ENCODE results near the gene EPM2A.
"Not testable (repeated sequence)": the region's sequence is repeated elsewhere in the genome, so short reads cannot be mapped to it uniquely, and the experiment has no call there.

The EPM2A gene

GRCh38 chr6:145728444-145729385, 6.6 kb downstream of the EPM2A start:
- no peak for DNase-seq

DNA sequence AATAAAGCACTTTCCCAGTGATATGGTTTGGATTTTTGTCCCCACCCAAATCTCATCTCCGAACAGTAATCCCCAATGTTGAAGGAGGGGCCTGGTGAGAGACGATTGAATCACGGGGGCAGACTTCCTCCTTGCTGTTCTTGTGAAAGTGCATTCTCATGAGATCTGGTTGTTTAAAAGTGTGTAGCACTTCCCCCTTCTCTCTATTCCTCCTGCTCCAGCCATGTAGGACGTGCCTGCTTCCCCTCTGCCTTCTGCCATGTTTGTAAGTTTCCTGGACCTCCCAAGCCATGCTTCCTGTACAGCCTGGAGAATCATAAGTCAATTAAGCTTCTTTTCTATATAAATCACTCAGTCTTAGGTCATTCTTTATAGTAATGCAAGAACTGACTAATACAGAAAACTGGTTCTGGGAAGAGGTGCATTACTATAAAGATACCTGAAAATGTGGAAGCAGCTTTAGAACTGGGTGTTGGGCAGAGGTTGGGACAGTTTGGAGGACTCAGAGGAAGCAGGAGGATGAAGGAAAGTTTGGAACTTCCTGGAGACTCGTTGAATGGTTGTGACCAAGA, 7.4 kb downstream of the EPM2A start:
- no peak for DNase-seq

DNA sequence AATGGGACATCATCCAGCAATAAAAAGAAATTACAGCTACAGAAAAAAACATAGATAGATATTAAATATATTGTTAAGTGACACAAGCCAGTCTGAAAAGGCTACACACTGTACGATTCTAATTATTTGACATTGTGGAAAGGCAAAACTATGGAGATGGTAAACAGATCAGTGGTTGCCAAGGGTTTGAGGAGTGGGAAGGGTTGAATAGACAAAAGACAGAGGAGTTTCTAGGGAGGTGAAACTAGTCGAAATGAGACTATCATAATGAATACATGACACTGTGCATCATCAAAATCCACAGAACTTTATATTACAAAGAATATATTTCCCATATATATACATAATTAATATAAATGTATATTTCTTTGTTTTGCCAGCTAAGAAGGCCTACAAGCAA, 9.8 kb downstream of the EPM2A start:
- no peak for DNase-seq

DNA sequence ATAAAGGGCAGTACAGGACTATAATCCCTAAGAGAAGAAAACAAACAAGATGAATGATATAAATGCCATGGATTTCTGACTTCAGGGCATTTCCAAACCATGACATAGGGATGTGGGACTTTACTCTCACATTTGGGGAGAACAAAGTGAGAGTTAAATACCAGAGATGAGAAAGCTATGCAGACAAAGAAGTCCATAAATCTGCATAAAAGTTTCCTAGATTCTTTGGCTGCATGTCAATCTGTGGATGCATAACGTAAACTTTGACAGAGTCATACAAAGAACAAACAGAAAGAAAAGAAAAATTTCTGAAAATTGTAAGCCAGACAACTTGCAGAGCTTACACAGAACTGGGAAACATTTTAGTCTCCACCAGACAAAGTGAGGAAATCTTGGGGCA, 11.7 kb downstream of the EPM2A start:
- DNase-seq: no peak

DNA sequence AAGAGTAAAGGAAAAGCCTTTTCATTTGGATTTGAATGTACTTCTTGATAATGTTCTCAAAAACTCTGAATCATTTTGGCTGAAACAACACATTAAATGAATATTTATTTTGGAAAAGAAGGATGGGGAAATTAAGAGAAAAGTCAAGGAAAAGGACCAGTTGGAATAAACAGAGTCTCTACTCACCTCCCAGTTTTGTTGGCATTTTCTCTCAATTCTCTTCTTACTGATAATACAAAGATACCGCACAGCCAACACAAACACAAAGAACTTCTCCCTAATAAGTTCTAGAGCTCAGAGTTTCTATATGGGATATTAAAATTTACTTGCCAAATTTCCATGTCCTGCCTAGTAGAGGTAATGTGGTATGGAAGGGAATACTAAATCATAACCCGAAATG, 13.1 kb downstream of the EPM2A start:
- DNase-seq: no peak

DNA sequence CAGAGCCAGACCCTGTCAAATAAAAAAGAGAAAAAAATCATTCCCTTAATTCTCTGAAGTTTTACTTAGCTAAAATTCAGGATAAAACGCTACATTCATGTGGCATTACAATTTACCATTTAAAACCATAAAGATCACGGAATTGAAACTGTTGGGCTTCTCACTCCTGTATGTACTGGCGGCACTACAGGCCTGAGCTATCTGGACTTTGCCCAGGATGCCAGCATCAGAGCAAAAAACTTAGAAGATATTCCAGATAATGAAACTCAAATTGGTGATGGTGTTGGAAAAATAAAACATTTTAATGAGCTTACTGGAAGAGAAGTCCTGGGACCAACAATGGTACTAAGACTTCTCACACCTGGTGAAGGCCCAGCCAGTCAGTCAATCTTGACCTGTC, 14.2 kb downstream of the EPM2A start:
- no peak for DNase-seq

- no peak for DNase-seq
These were observed 19.9 kb downstream of the EPM2A start for GRCh38 chr6:145715426-145715825.

GRCh38 chr6:145714731-145715130, 20.6 kb downstream of the EPM2A start:
- no peak for DNase-seq

DNA sequence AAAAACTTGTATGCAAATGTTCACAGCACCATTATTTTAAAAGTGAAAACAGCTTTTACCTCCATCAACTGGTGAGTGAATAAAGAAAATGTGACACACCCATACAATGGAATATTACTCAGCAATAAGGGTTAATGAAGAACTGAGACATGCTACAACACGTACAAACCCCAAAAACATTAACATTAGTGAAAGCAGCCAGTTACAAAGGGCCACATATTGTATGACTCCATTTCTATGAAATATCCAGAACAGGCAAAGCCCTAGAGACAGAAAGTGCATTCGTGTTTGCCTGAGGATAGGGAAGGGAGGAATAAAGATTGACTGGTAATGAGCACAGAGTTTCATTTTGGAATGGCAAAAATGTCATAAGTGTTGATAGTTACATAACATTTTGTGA, 21.5 kb downstream of the EPM2A start:
- no peak for DNase-seq

DNA sequence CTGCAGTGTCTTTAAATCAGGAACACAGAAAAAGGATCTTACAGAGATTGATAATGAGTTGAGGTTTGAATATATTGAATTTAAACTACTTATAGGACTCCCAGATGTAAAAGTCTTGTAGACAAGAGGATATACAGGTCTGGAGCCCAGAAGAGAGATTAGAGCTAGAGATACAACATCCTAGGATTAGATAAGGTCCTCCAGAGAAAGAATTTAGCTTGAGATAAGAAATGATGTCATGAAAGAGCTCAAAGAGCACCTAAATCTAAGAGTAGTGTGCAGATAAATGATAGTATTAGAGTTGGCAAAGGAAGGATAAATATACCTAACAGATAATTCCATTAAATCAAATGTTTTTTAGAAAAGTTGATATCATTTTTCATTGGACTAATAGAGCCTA, 23.9 kb downstream of the EPM2A start:
- no peak for DNase-seq

GRCh38 chr6:145707397-145707796, 27.9 kb downstream of the EPM2A start:
- no peak for DNase-seq

DNA sequence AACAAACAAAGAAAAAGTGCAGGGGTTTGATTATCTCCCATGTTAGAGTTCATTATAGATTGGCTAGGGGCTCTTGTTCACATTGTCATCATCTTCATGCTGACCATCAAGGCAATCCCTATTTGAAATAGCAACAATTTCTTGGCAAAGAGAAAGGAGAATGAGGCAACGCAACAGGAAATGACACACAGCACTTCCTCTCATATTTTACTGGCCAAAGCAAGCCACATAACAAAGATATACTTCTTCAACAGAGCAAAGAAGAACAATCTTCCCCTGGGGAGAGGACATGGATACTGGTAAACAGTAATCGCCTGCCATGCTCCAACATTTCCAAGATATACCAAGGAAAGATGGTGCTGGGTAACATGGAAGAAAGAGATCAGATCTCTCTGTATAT, 29.8 kb downstream of the EPM2A start:
- DNase-seq: peak; percentile 71

DNA sequence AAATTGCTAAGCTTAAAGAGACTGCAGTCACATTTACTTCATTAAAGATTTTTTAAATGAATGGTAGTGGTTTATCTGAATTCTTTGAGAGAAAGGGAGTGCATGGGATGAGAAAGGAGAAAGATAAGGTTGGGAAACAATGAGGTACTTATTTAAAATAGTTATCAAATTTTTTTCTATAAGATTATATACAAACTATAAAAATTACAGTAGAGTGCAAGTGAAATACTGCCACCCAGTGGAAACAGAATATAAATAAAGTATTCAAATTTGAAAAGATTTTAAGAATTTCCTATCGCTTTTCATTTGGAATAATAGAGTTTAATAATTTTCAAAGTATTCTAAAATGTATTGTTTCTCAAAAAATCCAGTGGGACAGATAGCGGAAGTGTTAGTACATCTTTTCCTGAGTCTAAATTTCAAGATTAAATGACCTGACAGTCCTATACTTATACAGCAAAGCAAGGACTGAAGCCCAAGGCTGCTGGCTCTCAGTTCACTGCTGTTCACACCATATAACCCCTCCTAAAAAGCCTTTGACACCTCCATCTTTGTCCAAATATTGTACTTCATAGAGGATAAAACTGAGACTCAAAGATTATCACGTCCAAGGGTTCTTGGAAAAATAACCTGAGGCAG, 31.1 kb downstream of the EPM2A start:
- no peak for DNase-seq

- no peak for DNase-seq
These were observed 35.9 kb downstream of the EPM2A start for GRCh38 chr6:145699462-145699861.

DNA sequence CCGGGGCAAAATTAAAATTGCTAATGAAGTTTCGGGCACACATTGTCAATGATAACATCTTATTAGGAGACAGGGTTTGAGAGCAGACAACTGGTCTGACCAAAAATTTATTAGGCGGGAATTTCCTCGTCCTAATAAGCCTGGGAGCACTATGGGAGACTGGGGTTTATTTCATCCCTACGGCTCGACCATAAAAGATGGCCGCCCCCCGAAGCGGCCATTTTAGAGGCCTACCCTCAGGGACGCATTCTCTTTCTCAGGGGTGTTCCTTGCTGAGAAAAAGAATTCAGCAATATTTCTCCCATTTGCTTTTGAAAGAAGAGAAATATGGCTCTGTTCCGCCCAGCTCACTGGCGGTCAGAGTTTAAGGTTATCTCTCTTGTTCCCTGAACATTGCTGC, 37.9 kb downstream of the EPM2A start:
- not testable (repeated sequence) for DNase-seq

DNA sequence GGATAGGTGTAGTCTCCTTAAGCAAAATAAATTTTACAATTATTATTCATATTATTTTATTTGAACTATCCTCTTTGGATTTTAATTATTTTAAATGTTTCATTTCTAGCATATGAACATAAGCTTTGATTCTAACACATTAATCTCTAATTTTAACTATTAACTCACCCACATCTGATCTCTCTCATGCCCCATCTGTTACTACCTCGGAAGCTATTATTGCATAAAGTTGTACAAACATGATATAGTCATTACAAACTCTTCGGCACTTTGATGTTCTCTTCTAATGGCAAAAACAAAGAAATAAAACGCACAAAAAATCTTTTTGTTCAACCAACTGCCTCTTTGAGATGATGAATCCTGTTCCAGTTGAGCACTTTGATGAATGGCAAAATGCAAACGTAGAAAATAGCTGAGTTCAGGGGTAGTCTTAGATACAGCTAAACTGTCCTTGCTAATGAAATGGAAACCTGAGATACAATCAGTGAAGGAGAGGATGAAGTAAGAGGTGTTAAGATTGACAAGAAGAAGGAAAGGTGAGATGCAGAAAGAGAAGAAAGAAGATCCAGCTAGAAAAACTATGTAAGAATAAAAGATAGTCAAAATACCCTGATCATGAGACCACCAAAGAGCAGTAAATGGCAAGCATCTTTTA, 41.1 kb downstream of the EPM2A start:
- DNase-seq: no peak

- no peak for DNase-seq
These were observed 44.4 kb downstream of the EPM2A start for GRCh38 chr6:145690969-145691368.

DNA sequence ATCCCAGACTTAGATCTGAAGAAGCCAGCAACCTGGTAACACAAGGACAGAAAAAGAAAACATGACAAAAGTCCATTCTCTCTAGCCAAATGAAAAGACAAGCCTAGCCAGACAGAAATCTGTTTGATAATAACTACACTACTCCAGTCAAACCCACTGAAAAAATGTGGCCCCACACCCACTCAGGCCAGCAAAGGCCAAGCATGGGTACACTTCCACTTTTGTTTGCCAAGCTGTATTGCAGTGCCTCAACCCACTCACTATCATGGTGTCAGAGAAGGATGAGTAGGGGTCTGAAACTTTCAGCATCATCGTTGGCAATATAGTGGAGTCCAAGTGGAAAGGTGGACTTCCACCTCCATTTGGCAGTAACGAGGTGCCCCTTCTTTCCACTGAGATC, 45.8 kb downstream of the EPM2A start:
- DNase-seq: no peak

DNA sequence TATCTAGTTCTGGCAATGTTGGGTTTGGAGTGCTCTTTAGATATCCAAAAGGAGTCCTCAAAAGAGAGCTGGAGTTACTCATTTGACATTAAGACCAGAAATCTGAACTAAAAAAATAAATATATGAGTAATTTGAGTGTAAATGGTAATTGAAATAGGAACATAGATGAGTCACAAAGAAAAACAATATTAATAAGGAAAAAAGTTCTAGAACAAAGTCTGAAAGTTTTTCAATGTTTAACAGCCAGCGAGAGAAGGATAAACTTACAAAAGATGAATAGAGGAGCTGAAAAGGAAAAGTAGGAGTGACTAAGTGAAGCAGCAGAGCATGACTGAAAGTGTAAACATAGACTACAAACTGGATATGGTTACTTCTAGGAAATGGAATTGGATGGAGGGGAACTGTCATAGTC, 46.8 kb downstream of the EPM2A start:
- DNase-seq: no peak

DNA sequence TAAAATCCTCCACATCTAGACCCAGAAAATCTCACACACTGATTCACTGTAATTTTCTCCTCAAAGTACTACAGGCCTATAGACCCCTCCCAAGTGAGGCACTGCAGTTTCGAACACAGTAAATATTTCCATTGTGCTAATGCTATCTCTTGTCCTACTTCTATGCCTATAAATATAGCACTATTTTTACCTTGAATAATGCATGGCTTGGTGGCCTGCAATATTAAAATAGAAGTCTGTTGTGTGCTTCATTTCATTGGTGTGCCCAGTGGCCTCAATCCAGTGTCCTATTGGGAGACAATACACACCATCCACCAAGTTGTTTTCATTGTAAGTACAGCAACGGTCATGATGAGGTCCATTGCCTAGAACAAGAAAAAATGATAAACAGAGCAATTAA, 49.4 kb downstream of the EPM2A start:
- DNase-seq: no peak

DNA sequence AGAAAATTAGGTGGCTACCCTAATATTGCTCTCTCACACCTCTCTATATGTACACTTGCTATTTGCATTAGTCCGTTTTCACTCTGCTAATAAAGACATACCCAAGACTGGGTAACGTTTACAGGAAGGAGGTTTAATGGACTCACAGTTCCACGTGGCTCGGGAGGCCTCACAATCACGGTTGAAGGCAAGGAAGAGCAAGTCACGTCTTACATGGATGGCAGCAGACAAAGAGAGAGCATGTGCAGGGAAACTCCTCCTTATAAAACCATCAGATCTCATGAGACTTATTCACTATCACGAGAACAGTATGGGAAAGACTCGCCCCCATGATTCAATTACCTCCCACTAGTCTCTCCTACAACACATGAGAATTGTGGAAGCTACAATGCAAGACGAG, 53.4 kb downstream of the EPM2A start:
- no peak for DNase-seq

DNA sequence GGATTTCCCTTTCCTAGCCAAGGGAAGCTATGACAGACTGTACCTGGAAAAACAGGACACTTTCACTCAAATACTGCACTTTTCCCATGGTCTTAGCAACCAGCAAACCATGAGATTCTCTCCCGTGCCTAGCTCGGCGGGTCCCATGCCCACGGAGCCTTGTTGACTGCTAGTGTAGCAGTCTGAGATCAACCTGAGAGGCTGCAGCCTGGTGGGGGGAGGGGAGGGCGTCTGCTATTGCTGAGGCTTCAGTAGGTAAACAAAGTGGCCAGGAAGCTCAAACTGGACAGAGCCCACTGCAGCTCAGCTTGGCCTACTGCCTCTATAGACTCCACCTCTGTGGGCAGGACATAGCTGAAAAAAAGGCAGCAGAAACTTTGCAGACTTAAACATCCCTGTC, 61.8 kb downstream of the EPM2A start:
- DNase-seq: no peak

GRCh38 chr6:145670311-145670710, 65.0 kb downstream of the EPM2A start:
- DNase-seq: no peak

DNA sequence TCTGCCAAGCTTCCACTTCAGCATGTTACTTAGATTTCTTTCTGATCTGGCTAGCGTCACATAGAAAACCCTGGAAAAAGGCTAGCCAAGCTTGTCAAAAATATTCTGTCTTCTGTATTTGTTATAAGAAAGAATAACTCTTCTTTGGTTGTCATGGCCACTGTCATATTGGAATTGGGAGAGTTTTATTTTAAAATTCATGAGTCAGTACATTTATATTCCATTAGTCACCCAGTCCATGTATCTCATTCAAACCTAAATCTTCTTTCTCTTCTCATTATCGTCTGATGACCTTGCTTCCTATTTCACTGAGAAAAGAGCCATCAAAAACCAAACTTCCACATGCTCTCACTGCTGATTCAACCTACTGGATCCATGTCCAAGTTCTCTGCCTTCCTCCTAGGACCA, 65.7 kb downstream of the EPM2A start:
- DNase-seq: no peak
